Measurements from ENCODE around the gene NKPD1. TPM values are rescaled to one million over a fixed set of nuclear protein-coding genes. Genes with fewer than 3 reads are reported as not detected.

The NKPD1 gene
- total RNA-seq, 4 donors from 2014 or later: 0.16 TPM; not detected in 3

DNA sequence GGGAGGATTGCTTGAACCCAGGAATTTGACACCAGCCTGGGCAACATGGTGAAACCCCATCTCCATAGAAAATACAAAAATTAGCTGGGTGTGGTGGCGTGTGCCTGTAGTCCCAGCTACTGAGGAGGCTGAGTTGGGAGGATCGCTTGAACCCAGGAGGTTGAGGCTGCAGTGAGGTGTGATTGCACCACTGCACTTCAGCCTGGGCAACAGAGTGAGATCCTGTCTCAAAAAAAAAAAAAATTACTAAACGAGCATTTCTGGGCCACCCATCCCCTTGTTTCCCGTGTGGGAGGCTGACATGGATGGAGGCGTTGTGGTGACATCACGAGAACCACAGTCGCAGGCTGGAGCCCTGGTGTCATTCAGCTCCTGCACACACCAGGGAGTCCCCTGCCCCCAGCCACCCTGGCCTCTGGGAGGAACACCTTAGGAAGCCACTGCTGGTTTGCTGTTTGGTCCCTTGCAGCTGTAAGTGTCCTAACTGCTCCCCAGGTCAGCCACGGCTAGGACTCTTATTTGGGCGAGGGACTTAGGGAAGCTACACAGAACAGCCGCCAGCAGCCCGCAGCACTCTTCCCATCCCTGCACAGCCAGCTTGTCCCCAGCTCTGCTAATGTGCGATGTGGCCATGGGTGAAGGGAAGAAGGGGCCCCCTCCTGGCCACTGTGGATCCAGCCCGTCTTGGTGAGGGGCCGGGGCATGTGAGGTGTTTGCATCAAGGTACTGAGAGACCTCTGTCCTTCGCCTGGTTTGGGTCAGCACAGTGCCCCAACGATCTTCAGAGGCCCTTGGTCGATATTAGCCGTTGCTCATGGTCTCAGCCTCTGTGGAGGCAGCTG lies 12.7 kb downstream of the NKPD1 start:
- intact Hi-C loops (cut with DNase I; ENCODE audit: low total_unique reads): no loop called here
- Histone ChIP-seq H3K4me1 (peaks cover 0 to 13% of the 10 kb centered on the region in 2 donors), H3K4me3 (no peak overlapping the region), H3K9me3 (no peaks in the 10 kb centered on the region), H3K36me3 (peaks cover 0 to 27% of the 10 kb centered on the region in 2 donors), H3K27me3 (peaks cover 19 to 23% (median 21%) of the 10 kb centered on the region in 3 donors), H3K27ac (no peak overlapping the region)
- TF ChIP-seq POLR2A (IDR thresholded peaks at IDR 0.05): no peak
- TF ChIP-seq, protein P1, sequence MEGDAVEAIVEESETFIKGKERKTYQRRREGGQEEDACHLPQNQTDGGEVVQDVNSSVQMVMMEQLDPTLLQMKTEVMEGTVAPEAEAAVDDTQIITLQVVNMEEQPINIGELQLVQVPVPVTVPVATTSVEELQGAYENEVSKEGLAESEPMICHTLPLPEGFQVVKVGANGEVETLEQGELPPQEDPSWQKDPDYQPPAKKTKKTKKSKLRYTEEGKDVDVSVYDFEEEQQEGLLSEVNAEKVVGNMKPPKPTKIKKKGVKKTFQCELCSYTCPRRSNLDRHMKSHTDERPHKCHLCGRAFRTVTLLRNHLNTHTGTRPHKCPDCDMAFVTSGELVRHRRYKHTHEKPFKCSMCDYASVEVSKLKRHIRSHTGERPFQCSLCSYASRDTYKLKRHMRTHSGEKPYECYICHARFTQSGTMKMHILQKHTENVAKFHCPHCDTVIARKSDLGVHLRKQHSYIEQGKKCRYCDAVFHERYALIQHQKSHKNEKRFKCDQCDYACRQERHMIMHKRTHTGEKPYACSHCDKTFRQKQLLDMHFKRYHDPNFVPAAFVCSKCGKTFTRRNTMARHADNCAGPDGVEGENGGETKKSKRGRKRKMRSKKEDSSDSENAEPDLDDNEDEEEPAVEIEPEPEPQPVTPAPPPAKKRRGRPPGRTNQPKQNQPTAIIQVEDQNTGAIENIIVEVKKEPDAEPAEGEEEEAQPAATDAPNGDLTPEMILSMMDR (IDR thresholded peaks at IDR 0.05 in 4 of 5, conservative IDR thresholded peaks at IDR 0.05 in 1 of 5): no peak
- ATAC-seq (no peak), DNase-seq (no peak)
- in situ Hi-C loops (cut with MboI; ENCODE audit: low sequenced_read_pairs in 4 of 4): no loop called here

- H3K27me3 ChIP-seq: peaks cover 9 to 13% (median 12%) of the 10 kb centered on the region in 3 donors
- H3K4me1 ChIP-seq: peaks cover 0 to under 1% of the 10 kb centered on the region in 2 donors
- DNase-seq (no peak), ATAC-seq (no peak)
- in situ Hi-C loops (cut with MboI; ENCODE audit: low sequenced_read_pairs in 4 of 4) (no loop called here), intact Hi-C loops (cut with DNase I; ENCODE audit: low total_unique reads) (no loop called here)
- H3K36me3 ChIP-seq: peaks cover 0 to 39% of the 10 kb centered on the region in 2 donors
- H3K9me3 ChIP-seq: no peaks in the 10 kb centered on the region
- no peak for TF ChIP-seq POLR2A (IDR thresholded peaks at IDR 0.05)
- TF ChIP-seq, protein P1 (IDR thresholded peaks at IDR 0.05 in 4 of 5, conservative IDR thresholded peaks at IDR 0.05 in 1 of 5): no peak
- H3K27ac ChIP-seq: no peak overlapping the region
- no peak overlapping the region for H3K4me3 ChIP-seq
Measured at GRCh38 chr19:45146741-45147205, 14.0 kb downstream of the NKPD1 start.

DNA sequence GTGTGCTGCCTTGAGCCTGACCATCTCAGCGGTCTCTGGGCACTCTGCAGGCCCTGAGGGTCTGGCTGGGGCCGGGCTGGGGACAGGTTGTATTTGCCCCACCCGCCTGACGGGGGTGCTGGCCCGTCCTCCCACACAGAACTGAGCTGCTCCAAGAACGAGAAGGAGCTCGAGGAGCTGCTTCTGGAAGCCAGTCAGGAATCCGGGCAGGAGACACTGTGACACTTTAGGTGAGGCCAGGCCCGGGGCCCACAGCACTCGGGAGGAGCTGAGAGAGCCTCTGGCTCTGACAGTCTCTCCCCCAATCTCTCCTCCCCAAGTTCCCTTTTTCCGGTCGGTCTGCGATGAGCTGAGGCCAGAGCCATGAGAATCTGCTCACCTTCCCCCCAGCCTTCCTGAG lies 14.5 kb downstream of the NKPD1 start:
- in situ Hi-C loops (cut with MboI; ENCODE audit: low sequenced_read_pairs in 4 of 4) (no loop called here), intact Hi-C loops (cut with DNase I; ENCODE audit: low total_unique reads) (no loop called here)
- TF ChIP-seq, protein P1 (IDR thresholded peaks at IDR 0.05 in 4 of 5, conservative IDR thresholded peaks at IDR 0.05 in 1 of 5): no peak
- no peak for TF ChIP-seq POLR2A (IDR thresholded peaks at IDR 0.05)
- DNase-seq (no peak), ATAC-seq (no peak)
- Histone ChIP-seq H3K27me3 (peaks cover 4 to 8% (median 7%) of the 10 kb centered on the region in 3 donors), H3K36me3 (peaks cover 0 to 44% of the 10 kb centered on the region in 2 donors), H3K9me3 (no peaks in the 10 kb centered on the region), H3K4me1 (no peaks in the 10 kb centered on the region), H3K27ac (no peak overlapping the region), H3K4me3 (no peak overlapping the region)

- TF ChIP-seq POLR2A (IDR thresholded peaks at IDR 0.05): no peak
- TF ChIP-seq, protein P1 (IDR thresholded peaks at IDR 0.05 in 4 of 5, conservative IDR thresholded peaks at IDR 0.05 in 1 of 5): no peak
- Histone ChIP-seq H3K36me3 (peaks cover 0 to 48% of the 10 kb centered on the region in 2 donors), H3K9me3 (no peaks in the 10 kb centered on the region), H3K4me3 (no peak overlapping the region), H3K4me1 (no peaks in the 10 kb centered on the region), H3K27me3 (peaks cover 0 to under 1% (median 0%) of the 10 kb centered on the region in 3 donors), H3K27ac (no peak overlapping the region)
- in situ Hi-C loops (cut with MboI; ENCODE audit: low sequenced_read_pairs in 4 of 4): no loop called here
- DNase-seq: no peak
- no peak for ATAC-seq
- intact Hi-C loops (cut with DNase I; ENCODE audit: low total_unique reads): no loop called here
Measured at GRCh38 chr19:45145270-45146189, 15.3 kb downstream of the NKPD1 start.

All from gastrocnemius medialis (tissue), 4 donors.